RWPE1 (cell line): Measurements from ENCODE around the gene IRF2.

Source experiments
- CTCF ChIA-PET: fragments of 350-600 bp; sonication (Branson Sonifier 250); formaldehyde crosslinking; extraction: SDS; loops from one replicate; lab custom pipeline; 2021; lab: Yijun Ruan, JAX
- POLR2A ChIA-PET: fragments of 400-600 bp; formaldehyde crosslinking; extraction: SDS; loops from one replicate; lab custom pipeline; 2020; ENCODE audit warnings: antibody characterized with exemption; ENCODE audit not compliant: low non-redundant PET; lab: Yijun Ruan, JAX
- DNase-seq: peaks from one replicate; pipeline ENCODE4 v3.0.0; 2012; ENCODE audit warnings: low spot score
- H3K27ac ChIP-seq: fragments of 450-650 bp; 2 replicates; pipeline ENCODE4 v1.5.1; 2017
- CTCF ChIP-seq: fragments of 450-650 bp; conservative IDR thresholded peaks from 2 replicates; pipeline ENCODE4 v1.5.1; 2017; ENCODE audit warnings: low read depth, mild to moderate bottlenecking

The IRF2 gene

GRCh38 chr4:184476695-184477094 lies 2.3 kb upstream of the IRF2 start:
- H3K27ac ChIP-seq = 0 out of 2 replicates have a peak overlapping the region, but pooled peaks have one; percentile 16
- no peak for TF ChIP-seq CTCF
- no peak for DNase-seq
- POLR2A ChIA-PET = no interaction called here
- CTCF ChIA-PET = no interaction called here

- POLR2A ChIA-PET = no interaction called here
- DNase-seq = no peak
These were observed 1.1 kb upstream of the IRF2 start for GRCh38 chr4:184475498-184475897.

GRCh38 chr4:184475096-184475461 lies 729 bp upstream of the IRF2 start:
- ChIA-PET POLR2A (interaction anchor here (0.6 kb wide), 2 partner anchors 9 to 65 kb away, joined by 3 to 4 read pairs; no protein-coding TSS in a partner anchor), CTCF (no interaction called here)
- no peak for TF ChIP-seq CTCF
- H3K27ac ChIP-seq = peak overlapping the region; percentile 92
- DNase-seq = peak; percentile 34

More at GRCh38 chr4:184475498-184475897, 1.1 kb upstream of the IRF2 start:
- CTCF ChIA-PET = no interaction called here
- no peak for TF ChIP-seq CTCF
- peak overlapping the region; percentile 92 for H3K27ac ChIP-seq

GRCh38 chr4:184473499-184474262 lies 669 bp downstream of the IRF2 start:
- DNase-seq = peak; percentile 26
- TF ChIP-seq CTCF = no peak
- H3K27ac ChIP-seq = peak overlapping the region; percentile 92
- ChIA-PET POLR2A (no interaction called here), CTCF (no interaction called here)

DNA sequence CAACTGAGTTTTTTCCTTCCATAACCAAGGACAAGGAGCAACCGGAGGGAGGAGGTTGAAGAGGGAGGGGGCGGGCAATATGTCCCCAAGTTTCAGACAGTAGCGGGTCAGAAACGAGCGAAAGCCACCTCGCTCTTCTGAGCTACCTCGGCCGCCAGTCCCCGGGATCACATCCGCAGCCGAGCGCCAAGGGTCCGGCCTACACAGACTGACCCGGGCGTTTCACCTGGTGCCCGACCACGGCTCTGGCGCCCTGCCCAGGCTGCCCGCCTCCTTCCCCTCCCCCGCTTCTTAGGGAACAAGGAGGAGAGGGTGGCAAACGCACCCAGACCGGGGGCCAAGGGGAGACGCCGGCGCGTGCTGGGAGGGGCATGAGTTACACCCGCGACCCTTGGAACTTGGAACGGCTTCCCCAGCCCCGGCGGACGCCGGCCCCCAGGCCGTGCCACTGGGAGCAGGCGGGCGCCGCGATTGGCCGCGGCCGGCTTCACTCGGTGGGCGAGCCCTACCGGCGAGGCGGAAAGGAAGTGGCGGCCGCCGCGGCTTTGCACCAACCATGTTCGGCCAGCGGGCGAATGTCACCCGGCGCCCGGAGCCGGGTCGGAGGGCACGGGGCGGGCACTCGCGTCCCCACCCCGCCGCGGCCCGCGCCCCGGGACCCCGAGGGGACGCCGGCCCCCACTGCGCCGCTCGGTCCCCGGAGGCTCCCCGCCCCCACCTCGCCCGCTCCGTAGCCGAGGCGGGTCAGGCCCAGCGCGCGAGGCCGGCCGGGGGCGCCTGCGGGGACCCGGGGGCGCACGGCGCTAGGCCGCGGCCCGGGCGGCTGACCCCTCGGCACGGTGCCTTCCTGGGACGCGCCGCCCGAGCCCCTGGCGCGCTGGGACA lies 1.5 kb downstream of the IRF2 start:
- H3K27ac ChIP-seq = peak overlapping the region; percentile 92
- ChIA-PET POLR2A (no interaction called here), CTCF (interaction anchor here (0.6 kb wide), 1 partner anchor 14 kb away, joined by 3 read pairs; no protein-coding TSS in a partner anchor)
- TF ChIP-seq CTCF = no peak
- peak; percentile 55 for DNase-seq

GRCh38 chr4:184471881-184472613 lies 2.3 kb downstream of the IRF2 start:
- POLR2A ChIA-PET = no interaction called here
- DNase-seq = peak; percentile 38
- CTCF ChIA-PET = interaction anchor here (0.6 kb wide), 1 partner anchor 13 kb away, joined by 3 read pairs; no protein-coding TSS in a partner anchor

More at GRCh38 chr4:184471881-184472613, 2.3 kb downstream of the IRF2 start:
- peak overlapping the region; percentile 92 for H3K27ac ChIP-seq
- TF ChIP-seq CTCF = no peak
